Measurements from ENCODE around the gene MCTP1. TPM values are rescaled to one million over a fixed set of nuclear protein-coding genes. Genes with fewer than 3 reads are reported as not detected.
A peak's percentile ranks its signal among the peaks of the same experiment; 100 is the strongest.
"Not testable (repeated sequence)": the region's sequence is repeated elsewhere in the genome, so short reads cannot be mapped to it uniquely, and the experiment has no call there.

The MCTP1 gene
- total RNA-seq, 2 donors from 2014 or later: 13.4 to 16.1 TPM

GRCh38 chr5:95018946-95019345 lies 265.9 kb downstream of the MCTP1 start:
- DNase-seq: no peak
- intact Hi-C loops (cut with DNase I): no loop called here
- no peak for ATAC-seq

GRCh38 chr5:95018511-95018910 lies 266.4 kb downstream of the MCTP1 start:
- ATAC-seq (no peak), DNase-seq (no peak)
- intact Hi-C loops (cut with DNase I): no loop called here

DNA sequence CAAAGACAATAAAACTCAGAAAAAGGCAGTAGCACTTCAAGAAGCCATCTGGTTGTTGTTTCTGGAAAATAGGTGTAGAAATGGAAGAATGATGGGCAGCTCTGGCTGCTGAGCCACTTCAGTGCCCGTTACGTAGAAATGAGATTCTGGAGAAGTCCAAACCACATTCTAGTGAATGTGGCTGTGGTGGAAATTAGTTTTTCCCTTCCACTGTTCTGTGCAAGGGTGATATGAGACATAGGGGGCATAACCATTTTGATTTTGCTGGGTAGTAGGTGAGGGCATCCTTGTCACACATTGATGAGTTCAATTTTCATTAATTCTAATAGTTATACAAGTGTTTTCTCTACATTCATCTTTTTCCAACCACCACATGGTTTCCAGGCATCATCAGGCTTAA lies 275.1 kb downstream of the MCTP1 start:
- no peak for ATAC-seq

GRCh38 chr5:95007921-95008597 lies 276.8 kb downstream of the MCTP1 start:
- DNase-seq: no peak
- no peak for ATAC-seq
- intact Hi-C loops (cut with DNase I): no loop called here

More for the DNA sequence above, 275.1 kb downstream of the MCTP1 start:
- intact Hi-C loops (cut with DNase I): no loop called here
- DNase-seq: no peak

DNA sequence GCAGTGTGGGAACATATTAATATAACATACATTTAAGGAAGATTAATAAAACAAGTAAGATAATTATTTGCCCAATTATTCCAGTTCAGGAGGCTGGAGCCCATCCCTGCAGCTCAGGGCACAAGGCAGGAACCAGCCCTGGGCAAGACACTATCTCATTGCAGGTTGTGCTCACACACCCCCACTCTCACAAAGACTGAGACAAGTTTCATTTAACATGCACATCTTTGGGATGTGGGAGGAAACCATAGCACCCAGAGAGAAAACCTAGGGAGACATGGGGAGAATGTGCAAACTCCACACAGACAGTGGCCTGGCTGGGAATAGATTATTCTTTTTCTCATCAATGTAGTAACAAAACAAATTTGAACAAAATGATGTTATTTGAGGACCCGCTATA lies 279.1 kb downstream of the MCTP1 start:
- no peak for ATAC-seq
- intact Hi-C loops (cut with DNase I): no loop called here
- DNase-seq: no peak

GRCh38 chr5:94998670-94999069 lies 286.2 kb downstream of the MCTP1 start:
- DNase-seq: no peak
- intact Hi-C loops (cut with DNase I): no loop called here
- no peak for ATAC-seq

GRCh38 chr5:94994537-94994936 lies 290.4 kb downstream of the MCTP1 start:
- ATAC-seq; DNase-seq; intact Hi-C loops (cut with DNase I): not testable (repeated sequence)

DNA sequence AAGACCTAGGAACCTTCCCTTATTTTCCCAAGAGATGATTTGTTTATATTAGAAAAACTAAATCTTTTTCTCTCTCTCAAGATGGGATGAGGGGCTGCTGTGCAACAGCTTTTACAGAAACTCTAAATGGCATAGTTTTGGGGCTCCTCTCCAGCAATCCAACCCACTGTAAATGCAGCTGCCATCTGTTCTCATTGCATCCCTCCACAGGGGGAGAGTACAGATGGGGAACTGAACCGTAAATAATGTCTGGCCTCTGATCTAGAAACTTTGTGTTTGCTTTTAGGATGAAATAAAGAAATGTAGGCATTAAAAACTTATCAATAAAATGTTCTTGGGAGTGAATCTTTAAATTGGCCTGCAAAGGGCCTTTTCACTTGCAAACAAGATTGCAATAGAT lies 291.4 kb downstream of the MCTP1 start:
- ATAC-seq (no peak), DNase-seq (no peak)
- intact Hi-C loops (cut with DNase I): no loop called here

DNA sequence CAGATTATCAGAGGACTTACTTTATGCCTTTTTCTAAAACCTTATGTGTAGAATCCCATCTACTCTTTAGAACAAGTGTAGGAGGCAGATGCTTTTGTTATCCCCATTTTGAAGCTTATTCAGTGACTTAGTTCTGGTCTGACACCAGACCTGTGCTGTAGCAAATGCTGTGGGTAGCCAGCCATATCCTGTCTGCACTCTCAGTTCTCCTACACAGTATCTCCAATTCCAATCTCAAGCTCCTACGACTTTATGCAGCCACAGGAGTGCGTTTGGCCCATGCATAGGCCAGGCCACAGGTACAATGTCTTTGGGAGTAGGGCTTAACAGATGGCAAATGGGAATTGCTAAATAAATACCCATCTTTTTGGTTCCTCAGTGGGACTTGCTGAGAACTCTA lies 292.6 kb downstream of the MCTP1 start:
- DNase-seq (no peak), ATAC-seq (no peak)
- intact Hi-C loops (cut with DNase I): no loop called here

GRCh38 chr5:94983861-94984535 lies 300.9 kb downstream of the MCTP1 start:
- ATAC-seq: peak in 1 of 2 donors; percentile 27
- no peak for DNase-seq
- intact Hi-C loops (cut with DNase I): no loop called here

DNA sequence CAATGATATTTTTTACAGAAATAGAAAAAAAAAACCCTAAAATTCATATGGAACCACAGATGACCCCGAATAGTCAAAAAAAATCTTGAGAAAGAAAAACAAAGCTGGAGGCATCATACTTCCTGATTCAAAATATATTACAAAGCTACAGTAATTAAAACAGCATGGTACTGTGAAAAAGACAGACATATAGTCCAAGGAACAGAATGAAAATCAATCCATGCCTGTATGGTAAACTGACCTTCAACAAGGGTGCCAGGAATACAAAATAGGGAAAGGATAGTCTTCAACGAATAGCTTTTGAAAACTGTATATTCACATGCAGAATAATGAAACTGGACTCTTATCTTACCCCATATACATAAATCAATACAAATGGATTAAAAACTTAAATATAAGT lies 307.5 kb downstream of the MCTP1 start:
- ATAC-seq (no peak), DNase-seq (no peak)
- intact Hi-C loops (cut with DNase I): no loop called here

GRCh38 chr5:94976853-94977252 lies 308.0 kb downstream of the MCTP1 start:
- DNase-seq: no peak
- intact Hi-C loops (cut with DNase I): no loop called here
- ATAC-seq: no peak

DNA sequence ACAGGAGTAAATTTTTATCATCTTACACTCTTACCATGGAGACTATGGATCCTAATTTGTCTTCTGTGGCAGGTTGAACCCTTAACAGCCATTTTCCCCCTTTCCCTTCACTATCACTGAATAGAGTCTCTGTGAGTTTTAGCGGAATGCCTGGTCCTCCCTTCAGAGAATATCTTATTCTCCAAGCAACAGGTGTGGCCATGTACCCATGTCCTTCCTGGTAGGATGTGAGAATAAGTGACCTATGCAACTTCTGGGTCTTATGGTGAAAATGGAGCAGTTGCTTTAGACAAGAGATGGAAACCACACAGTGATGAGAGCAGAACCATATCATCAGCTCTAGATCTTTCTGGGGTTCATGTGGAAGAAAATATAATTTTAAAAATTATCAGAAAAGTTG lies 312.6 kb downstream of the MCTP1 start:
- intact Hi-C loops (cut with DNase I): no loop called here
- ATAC-seq (no peak), DNase-seq (no peak)

GRCh38 chr5:94969174-94969573 lies 315.7 kb downstream of the MCTP1 start:
- DNase-seq (no peak), ATAC-seq (no peak)

DNA sequence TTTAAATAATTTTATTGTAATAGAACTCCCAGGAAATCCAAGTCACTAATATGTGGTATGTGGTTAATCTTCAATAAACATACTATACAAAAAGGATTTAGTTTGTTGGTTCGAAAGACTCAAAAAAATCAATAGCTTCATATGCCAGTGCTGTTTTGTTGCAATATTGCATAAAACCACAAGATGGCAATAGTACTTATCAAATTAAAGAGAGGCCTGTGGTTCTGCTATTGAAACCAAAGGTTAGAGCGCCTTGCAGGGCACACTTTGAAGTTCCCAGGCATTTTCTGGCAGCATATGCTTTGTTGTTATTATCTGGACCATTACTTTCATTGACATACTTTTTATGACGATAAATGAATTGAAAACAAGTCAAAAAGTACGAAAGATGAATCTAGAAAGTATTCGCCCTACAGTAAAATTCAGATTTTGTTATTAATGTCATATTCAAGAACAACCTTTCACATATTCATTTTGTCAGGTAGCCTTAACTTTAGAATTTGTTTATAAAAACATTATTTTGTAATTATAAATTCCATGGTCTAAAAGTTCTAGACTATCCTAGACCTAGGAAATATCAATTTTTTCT lies 316.3 kb downstream of the MCTP1 start:
- DNase-seq (no peak), ATAC-seq (peak; percentile 53 to 65)
- intact Hi-C loops (cut with DNase I): loop anchor here (5.0 to 10.0 kb wide), 2 partner anchors 269 to 286 kb away; no protein-coding TSS in a partner anchor

More at GRCh38 chr5:94969174-94969573, 315.7 kb downstream of the MCTP1 start:
- intact Hi-C loops (cut with DNase I): loop anchor here (5.0 to 10.0 kb wide), 2 partner anchors 268 to 286 kb away; no protein-coding TSS in a partner anchor

- DNase-seq (no peak), ATAC-seq (no peak)
- intact Hi-C loops (cut with DNase I): loop anchor here (5.0 to 10.0 kb wide), 2 partner anchors 270 to 287 kb away; no protein-coding TSS in a partner anchor
Measured at GRCh38 chr5:94967525-94967924, 317.4 kb downstream of the MCTP1 start.

- intact Hi-C loops (cut with DNase I); DNase-seq: not testable (repeated sequence)
Measured at GRCh38 chr5:94959279-94959678, 325.6 kb downstream of the MCTP1 start.

DNA sequence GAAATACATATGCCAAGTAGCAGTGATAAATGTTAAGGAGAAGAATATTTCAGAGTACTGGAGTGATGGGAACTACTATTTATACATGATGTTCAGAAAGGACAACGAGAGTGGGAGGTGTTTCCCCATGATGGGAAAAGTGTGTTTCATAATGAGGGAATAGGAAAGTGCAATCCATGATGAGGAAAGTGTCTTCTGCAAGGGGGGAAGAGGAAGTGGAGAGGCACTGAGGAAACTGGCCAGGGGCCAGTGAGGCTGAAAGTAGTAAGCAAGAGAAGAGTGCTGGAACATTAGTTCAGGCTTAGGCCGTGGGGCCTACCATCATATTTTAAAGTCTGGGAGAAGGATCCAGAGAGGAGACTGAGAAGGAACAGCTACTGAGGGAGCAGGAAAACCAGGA lies 339.2 kb downstream of the MCTP1 start:
- peak; percentile 38 for DNase-seq
- ATAC-seq: peak in 1 of 2 donors; percentile 42
- intact Hi-C loops (cut with DNase I): no loop called here

More at GRCh38 chr5:94959279-94959678, 325.6 kb downstream of the MCTP1 start:
- ATAC-seq: not testable (repeated sequence)

GRCh38 chr5:94944160-94944559 lies 340.7 kb downstream of the MCTP1 start:
- DNase-seq (no peak), ATAC-seq (no peak)
- intact Hi-C loops (cut with DNase I): no loop called here

DNA sequence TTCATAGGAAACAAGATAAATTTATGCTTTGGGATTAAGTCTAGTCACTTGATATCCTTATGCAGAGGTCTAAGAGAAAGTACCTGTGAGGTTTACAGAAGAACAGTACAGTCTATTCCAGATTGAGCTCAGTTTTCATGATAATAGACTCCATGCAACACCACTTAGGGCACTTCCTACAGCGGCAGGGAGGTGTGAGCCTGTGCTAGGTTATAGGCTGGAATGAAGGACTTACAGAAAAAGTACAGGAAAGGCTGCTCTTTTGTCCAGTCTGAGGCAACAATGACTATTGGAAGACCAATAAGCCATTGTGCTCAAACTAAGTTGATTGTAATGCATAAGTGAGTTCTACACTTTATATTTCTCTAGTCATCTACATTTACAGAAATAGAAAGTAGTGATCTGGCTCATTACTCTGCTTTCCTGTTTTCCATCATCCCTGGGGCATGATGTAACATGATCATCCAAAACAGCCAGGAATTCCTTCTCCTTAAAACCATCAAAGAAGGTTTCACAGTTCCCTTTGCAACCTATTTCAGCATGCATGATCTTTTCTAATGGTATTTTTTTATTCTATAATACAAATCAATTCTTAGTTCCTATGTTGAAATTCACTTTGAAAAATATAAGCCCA lies 343.7 kb downstream of the MCTP1 start:
- no peak for ATAC-seq
- intact Hi-C loops (cut with DNase I): no loop called here
- DNase-seq: no peak

Data from left cardiac atrium (tissue), 4 donors.